Prostate gland (tissue), 2 donors: ENCODE results near the gene C17orf114.

Source experiments
- CTCF ChIP-seq, 4 experiments: fragments of 200-600 bp in 2 of 4; fragments of 450-650 bp in 2 of 4; sonication (generic) in 2 of 4; IDR thresholded peaks; 1 replicate in 3 of 4; 2 replicates in 1 of 4; pipeline ENCODE4 v1.5.1; 2016 to 2019; ENCODE audit warnings: antibody characterized with exemption in 4 of 4, mild to moderate bottlenecking in 2 of 4, moderate library complexity in 2 of 4
- POLR2A ChIP-seq: fragments of 450-650 bp; IDR thresholded peaks from one replicate; pipeline ENCODE4 v1.6.1; 2016; ENCODE audit warnings: antibody characterized with exemption, mild to moderate bottlenecking

- no peak for TF ChIP-seq POLR2A
- TF ChIP-seq CTCF (IDR thresholded peaks at IDR 0.05) = no peak
Observed at GRCh38 chr17:4785311-4786105, 16.6 kb downstream of the C17orf114 start.
